Stimulated activated CD4-positive, alpha-beta T cell treated with anti-CD3 and anti-CD28 coated beads, TNF-alpha, amount 100 ng/mL, for 4 hours (primary cell): ENCODE results near the gene SH3RF3.

Experiments
- DNase-seq, 3 experiments: peaks; one replicate each; pipeline ENCODE4 v3.0.0-alpha.2; 2020; ENCODE audit warnings: low read depth in 3 of 3

Gene SH3RF3

DNA sequence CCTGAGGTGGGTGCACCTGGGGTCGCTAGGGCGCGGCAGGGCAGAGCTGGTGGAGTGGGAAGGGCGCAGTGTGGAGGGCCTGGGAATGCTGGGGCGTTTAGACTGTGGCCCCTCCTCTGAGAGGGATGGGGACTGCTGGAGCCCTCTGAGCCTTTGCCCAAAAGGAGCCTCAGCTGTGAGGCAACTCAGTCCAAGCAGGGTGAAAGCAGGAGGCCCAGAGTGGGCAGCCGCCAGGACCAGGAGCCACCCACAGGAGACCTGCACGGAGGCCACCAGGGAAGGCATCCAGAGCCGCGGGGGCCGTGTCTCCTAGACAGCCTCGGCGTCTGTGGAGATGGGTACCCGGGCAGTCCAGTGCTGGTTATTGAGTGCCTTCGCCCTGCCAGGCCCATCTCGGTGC, 369.9 kb downstream of the SH3RF3 start:
- DNase-seq, result no peak

DNA sequence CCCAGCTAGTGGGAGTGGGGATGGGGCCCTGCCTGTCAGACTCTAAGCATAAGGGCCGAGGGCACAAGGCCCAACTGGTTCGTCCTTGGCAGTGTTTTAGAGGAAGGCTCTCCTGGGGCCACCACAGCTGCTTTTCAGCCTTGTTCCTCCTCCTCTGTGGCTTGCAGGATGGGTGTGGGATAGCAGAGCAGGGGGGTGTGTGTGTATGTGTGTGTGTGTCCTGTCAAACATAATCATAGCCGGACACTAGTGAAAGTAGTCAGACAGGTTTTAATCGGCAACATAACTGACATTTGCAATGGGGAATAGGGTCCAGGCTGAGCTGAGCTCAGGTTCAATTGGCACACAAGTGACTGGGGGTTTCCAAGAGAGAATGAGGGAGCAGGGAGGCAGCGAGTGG, 370.6 kb downstream of the SH3RF3 start:
- no peak for DNase-seq

DNA sequence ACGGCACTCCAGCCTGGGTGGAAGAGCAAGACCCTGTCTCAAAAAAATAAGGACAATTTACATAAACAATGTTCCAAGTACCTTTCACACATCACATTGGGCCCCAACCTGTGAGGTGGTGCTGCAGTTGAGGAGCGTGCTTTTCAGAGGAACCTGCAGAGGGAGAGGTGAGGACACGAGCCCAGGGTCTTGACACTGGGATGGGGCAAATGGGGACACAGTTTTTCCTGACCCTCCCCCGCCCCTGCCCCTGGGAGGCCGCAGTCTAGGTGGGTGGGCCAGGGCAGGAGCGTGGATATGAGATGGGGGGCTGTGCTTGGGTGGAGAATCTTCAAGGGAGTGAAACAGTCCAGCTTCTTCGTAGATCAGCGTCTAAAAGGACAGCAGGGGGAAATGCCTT, 371.9 kb downstream of the SH3RF3 start:
- no peak for DNase-seq

DNA sequence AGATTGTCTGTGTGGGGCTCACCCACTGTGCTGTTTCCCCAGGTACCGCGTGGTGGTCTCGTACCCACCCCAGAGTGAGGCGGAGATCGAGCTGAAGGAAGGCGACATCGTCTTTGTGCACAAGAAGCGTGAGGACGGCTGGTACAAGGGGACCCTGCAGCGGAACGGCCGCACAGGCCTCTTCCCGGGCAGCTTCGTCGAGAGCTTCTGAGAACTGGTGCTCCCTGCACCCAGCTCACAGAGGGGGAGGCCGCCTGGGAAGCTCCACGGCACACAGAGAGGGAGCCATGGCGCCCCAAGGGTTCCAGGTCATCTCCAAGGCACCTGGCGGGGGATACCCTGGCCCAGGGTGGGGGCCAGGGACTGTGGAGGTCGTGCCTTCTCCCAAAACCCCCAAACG, 372.5 kb downstream of the SH3RF3 start:
- no peak for DNase-seq

DNA sequence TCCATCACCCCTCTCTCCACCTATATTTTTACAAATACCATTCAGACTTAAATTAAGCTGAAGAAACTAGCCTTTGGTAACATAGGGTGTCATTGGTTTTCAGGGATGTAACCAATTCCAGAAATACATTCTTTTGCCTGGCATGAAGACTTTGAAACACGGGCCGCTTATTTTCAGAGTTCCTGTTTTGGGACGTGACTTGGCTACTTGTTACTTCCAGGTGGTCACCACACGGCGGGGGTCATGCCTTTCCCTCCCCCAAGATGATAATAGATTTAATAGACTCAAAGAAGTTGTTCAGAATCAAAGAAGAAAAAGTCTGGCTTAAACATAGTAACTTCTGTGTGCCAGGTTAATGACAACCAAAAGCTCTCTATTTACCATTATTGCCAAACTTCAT, 374.2 kb downstream of the SH3RF3 start:
- DNase-seq, result no peak

DNA sequence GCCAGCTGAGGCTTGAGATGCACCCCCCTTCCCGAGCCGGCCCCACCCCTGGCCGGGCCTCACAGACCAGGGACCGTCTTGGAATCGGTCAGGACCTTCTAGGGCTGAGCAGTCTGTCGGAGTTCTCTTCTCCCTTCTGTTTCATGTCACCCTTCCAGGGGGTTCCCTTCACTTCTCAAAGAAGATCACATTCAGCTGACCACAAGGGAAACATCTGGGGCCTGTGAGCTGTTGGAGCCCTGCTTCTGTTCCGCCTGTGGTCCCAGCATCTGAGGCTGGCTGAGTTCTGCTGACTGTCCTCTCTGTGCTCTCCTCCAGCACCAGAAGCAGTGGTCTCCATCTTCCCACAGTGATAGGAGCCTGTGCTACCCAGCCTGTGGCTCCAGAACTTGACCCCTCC, 378.2 kb downstream of the SH3RF3 start:
- no peak for DNase-seq

DNA sequence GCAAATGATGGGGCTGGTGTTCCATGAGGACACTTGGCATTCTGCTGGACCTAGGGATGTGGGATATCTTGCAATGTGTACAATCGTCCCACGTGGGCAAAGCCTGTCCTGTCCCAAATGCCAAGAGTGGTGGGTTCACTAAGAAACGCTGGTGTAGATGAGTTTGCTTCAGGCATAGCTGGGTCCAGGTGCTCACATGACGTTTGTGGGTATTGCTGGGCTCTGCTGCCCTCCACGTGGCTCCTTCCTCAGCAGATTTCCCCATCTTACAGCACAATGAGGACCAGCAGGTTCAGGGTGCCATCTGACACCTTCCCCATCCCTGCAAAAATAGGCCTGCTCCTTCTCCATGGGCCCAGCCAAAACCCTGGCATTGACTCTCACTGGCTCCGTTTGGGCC, 378.8 kb downstream of the SH3RF3 start:
- DNase-seq, result no peak

DNA sequence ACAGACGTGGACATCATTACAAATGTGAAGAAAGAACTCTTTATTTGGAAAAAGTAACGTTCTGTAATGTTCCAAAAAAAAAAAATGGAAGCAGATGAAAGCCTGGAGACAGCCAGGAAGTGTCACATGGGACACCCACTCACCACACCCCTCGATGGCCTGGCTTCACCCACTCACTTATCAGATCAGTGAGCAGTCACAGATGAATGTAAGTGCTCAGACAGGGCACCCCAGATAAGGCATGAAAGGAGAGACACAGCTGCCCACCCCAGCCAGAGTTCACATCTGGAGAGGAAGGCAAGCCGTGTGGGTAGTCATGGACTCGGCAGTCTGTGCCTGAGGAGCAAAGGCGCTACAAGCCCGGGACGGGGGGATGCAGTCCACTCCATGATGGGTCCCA, 379.6 kb downstream of the SH3RF3 start:
- no peak for DNase-seq

DNA sequence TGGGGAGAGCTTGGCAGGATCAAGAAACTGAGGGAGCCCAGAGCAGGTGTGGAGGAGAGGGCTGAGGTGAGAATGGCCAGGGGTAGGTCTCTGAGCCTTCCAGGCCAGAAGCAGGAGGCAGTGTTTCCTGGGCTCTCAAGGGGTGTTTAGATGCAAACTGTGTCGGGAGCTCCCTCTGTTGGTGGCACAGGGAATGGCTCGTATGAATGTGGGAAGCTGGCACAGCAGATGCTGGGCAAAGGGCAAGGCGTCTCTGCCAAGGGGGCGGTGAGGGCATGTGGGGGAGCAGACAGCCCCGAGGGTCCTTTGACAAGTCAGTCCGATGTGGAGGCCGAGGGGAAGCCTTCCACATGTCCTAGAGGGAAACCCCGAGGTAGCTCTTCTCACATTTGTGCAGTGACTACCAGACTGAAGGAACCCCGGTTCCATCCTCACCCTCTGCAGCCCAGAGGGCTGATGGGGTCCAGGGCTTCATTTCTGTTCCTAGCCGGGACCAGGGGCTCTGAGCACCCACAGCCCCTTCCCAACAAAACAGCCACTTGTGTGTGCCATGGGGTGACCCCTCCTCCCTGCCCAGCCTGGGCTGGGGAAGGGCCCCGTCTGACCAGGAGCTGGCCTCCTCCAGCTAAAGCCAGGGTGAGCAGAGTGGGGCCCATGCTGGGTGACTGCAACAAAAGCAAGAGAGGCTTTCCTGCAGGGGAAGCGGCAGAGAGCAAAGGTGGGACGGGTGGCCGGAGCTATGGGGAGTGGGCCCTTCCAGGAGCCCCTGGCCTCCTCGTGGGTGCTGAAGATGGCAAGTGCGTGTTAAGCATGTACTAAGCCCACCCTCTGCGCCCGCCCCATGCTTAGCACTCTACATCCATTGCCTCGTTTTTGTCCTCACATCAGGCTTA, 381.4 kb downstream of the SH3RF3 start:
- DNase-seq, result peak; percentile 41 to 63 (median 54)

DNA sequence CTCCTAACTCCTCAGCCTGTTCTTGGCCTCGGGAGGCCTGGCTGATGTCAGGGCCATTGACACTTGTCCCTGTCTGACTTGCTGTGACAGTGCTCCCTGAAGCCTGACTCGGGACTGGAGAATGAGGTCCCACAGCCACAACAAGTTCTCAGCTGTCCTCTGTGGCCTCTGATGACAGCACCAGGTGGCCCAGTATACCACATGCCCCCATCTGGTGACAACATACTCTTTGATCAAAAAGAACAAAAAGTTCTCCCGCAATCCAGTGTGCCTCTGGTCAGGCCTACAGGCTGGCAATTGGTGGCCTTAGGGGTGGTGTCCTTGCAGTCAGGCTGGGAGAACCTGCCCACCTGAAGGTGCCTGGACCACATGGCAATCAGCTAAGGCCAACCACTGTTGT, 382.2 kb downstream of the SH3RF3 start:
- DNase-seq, result no peak

DNA sequence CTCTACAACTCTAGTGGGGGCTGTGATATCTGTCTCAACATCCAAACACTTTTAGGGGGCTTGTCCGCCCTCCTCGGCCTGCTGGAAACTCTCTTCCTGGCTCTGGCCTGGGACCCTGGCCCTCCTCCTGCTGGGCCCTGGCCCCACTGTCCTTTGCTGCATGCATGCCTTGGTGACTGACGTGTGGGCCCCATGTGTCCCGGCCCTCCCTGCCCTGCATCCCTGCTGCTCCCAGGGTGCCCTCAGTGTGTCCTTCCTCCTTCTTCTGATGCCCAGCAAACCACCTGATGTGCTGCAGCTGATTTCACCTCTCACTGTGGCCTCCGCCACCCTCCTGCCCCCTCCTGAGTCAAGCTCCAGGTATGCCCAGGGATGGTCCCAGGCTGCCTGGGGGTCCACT, 383.1 kb downstream of the SH3RF3 start:
- no peak for DNase-seq

DNA sequence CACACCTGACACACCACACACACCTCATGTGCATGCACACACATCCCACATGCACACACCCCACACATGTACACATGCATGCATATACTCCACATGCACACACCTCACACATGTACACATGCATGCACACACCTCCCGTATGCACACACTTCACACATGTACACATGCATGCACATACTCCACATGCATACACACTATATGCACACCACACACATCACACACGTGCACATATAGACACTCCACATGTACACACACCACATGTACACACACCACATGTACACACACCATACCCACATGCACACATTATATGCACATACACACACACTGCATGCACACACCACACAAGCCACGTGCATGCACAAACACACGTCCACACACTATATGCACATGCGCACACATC, 384.2 kb downstream of the SH3RF3 start:
- no peak for DNase-seq

DNA sequence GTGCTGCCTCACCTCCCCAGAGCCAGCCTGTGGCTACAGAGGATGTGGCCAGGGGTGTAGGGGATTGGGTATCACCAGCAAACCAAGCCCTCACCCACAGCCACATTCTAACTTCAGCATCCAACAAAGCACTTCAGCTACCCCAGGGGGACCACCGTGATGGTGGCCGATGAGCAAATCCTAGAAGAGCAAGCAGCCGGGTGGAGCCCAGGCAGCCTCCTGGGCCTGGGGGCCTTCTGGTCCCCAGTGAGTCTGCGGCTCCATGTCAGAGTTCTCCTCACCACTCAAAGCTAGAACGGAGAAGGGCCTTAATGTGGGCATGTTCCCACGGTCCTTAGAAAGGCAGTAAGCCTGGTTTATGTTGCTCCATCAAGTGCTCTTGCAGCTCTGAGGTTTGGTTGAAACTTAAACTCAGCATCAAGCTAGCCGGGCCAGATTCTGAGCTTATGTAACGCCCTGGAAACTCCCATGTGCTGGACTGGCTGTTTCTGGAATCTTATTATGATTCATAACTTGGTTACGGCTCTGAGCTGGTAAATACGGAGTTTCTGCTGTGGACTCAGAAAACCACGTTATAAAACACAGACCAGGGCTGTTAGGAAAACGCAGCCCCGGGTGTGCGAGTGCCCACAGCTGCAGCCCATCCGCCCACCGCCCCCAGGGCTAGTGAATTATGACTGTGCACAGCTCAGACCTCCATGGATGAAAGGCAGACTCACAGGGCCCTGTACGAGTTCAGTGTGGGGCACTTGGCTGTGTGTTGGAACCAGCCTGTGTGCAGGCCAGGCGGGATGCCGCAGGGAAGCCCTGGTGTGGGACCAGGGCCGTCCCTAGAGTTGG, 385.0 kb downstream of the SH3RF3 start:
- no peak for DNase-seq

DNA sequence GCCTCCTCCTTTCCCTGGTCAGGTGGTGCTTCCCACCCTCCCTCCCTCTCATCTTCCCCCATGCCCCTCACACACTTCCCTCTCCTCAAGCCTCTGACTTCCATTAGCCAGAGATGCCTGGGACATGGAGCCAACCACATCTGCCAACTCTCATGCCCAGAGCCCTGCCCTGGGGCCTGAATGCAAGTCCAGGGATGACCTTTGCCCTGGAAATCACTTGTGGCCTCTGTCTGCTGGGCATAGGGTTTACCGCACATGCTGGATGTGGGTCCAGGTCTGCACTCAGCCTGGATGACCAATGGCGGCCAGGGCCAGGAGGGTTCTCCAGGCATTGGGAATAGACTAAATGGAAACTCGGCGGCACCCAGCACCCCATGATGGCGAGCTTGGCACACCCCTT, 385.9 kb downstream of the SH3RF3 start:
- DNase-seq, result no peak

DNA sequence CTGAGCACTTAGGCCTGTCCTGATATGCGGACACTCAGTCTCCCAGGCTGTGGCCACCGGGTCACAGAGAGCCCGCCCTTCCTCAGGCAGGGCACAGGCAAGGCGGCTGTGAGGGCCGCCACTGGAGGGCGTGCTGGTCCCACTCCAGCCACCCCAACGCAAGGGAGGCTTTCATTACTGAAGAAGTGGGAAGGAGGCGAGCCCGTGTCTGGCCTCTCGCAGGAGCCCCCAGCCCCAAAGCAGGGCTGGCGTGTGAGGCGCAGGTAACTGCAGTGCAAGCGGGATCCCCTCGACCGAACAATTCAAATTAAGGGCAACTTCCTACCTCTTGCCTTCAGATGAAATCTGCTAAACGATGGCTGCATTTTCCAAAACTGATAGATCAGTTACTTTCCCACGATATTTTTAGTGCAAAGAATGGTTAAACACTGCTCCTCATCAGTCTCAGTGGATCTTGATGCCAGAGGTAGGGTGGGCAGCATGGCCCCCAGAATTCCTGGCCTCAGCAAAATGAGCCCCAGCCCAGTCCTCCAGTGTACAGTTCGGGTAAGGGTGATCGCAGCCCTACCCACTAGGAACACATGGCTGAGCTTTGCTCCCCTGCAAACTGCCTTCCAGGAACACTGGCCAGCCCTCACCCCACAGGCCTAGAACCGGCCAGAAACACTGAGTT, 387.6 kb downstream of the SH3RF3 start:
- DNase-seq, result no peak

DNA sequence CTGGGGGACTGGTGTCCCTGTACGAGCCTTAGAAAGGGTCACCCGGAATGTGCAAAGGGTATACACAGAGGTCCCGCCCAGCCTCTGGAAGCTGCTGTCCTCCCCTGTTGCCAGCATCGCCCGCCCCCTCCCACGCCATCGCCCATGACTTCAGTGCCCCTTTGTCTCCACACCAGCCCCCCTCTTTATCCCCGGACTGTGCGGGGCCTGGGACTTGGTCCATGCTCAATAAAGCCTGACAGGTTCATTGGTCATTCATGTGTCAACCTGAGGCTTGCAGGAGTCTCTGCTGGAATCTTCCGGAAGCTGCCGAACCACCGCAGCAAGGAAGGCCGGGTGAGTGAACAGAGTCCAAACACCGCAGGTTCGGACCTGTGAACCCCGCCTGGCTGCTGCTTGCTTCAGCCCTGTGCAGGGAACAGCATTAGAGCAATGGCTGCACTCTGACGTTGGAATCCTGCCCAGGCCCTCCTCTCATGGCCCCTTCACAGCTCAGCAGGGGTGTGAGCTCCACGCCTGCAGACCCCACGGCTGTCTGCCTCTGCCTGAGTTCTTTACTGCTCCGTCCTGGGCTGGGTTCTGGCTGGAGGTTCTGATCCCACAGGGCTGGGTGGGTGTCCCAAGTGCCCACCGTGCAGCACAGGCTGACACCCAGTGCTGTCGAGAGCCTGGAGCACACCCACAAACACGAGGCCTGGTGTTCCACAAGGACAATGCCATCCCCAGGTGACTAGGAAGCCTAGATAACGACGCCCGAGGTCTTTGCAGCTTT, 388.3 kb downstream of the SH3RF3 start:
- no peak for DNase-seq

DNA sequence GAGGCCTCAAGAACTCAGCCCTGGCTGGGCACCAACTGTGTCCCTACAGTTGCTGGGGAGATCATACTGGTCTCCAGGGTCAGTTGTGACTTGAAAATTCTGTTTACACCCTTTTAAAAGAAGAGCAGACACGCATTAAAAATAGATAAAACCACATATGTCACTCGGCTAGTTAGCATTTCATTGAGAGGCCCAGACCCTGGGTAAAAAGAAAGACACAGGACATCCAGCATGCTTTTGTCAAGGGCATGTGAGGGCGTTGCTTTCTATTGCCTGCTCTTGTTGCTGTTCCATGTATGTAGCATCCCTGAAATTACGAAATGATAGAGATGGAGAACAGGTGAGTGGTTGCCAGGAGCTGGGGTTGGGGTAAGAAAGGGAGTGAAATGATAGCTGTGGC, 390.5 kb downstream of the SH3RF3 start:
- DNase-seq, result no peak

DNA sequence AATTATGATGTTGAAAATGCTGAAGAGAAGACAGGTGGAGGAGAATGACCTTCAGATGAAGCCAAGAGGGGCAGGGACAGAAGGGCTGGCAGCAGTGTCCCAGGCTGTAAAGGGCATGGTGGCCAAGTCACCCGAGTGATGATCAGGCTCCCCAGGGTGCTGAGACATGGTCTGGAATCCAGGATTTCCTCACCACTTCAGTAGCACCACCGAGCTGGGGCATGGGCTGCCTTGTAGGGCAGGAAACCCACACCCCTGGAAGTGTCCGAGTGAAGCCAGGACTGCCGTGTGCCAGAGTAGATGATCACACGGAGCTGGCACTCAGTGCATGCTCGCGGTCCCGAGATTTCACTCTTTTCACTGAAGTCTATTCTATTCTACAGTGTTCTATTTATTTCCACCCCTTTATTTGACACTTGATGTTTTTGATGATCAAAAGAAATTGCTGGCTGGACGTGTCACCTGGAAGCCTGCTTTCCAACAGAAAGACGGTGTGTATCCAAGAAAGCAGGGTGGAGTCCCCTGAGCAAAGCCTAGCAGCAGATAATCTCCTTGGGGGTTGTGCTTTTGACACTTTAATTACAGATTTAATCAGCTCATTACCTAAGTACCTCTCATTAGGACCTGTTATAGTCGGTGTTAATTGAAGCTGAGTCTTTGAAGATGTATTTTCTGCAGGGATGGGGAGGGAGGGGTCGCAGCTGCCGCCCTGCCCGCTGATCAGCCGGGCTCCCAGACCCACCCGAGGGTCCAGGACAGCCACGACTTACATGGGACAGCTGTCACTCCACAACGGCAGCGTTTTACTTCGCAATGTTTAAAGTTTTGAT, 392.4 kb downstream of the SH3RF3 start:
- no peak for DNase-seq

DNA sequence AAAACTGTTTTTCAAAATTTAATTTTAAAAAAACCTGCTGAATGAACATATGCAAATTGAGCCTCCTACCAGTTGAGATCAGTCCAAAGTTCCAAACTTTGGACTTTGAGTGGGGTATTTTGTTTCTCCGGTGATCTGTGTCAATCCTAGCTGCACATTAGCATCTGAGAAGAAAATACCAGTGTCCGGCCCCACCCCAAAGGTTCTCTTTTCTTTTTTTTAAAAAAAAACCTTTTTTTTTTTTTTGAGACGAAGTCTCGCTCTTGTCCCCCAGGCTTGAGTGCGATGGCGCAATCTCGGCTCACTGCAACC, 393.0 kb downstream of the SH3RF3 start:
- DNase-seq, result no peak

DNA sequence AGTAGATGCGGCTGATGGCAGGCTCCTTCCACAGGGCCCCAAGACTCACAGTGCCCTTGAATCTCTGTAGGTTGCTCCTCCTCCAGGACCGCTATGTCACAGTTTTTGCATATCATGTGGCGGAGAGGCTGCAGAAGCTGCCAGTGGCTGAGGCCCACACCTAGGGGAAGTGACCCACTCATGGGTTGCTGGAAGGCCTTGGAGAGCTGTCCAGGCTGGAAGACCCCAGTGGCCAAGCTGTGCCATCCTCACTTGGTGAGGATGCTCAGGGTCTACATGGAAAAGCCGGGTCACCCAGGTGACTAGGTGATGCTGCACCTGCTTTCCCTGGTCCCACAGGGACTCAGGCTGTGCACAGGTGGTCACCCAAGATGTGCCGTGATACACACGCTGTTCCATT, 394.1 kb downstream of the SH3RF3 start:
- DNase-seq, result no peak
